HG02970 (cell line): ENCODE results near the gene CHST10.
"Not testable (repeated sequence)": the region's sequence is repeated elsewhere in the genome, so short reads cannot be mapped to it uniquely, and the experiment has no call there.

Source experiments
- ATAC-seq: cut with Tn5 transposase; IDR thresholded peaks from one replicate; pipeline ENCODE4 v1.9.1; 2021; ENCODE audit warnings: mild to moderate bottlenecking, moderate library complexity, moderate number of reproducible peaks; ENCODE audit not compliant: unreplicated experiment, low FRiP score

The CHST10 gene

GRCh38 chr2:100395532-100396350, 21.7 kb downstream of the CHST10 start:
- no peak for ATAC-seq

GRCh38 chr2:100394111-100394641, 23.3 kb downstream of the CHST10 start:
- no peak for ATAC-seq

- ATAC-seq: no peak
These were observed 24.1 kb downstream of the CHST10 start for GRCh38 chr2:100393362-100393761.

GRCh38 chr2:100392715-100393114, 24.8 kb downstream of the CHST10 start:
- ATAC-seq: no peak

GRCh38 chr2:100391735-100392515, 25.5 kb downstream of the CHST10 start:
- ATAC-seq: no peak

GRCh38 chr2:100390001-100390940, 27.2 kb downstream of the CHST10 start:
- no peak for ATAC-seq

GRCh38 chr2:100388703-100389102, 28.8 kb downstream of the CHST10 start:
- ATAC-seq: no peak

GRCh38 chr2:100383954-100384353, 33.5 kb downstream of the CHST10 start:
- ATAC-seq: no peak

GRCh38 chr2:100383306-100383705, 34.2 kb downstream of the CHST10 start:
- ATAC-seq: no peak

GRCh38 chr2:100381240-100381639, 36.2 kb downstream of the CHST10 start:
- no peak for ATAC-seq

GRCh38 chr2:100380681-100381080, 36.8 kb downstream of the CHST10 start:
- ATAC-seq: no peak

- ATAC-seq: no peak
These were observed 40.6 kb downstream of the CHST10 start for GRCh38 chr2:100376836-100377235.

GRCh38 chr2:100367163-100367562, 50.3 kb downstream of the CHST10 start:
- no peak for ATAC-seq

GRCh38 chr2:100365434-100365833, 52.0 kb downstream of the CHST10 start:
- ATAC-seq: no peak

- ATAC-seq: not testable (repeated sequence)
These were observed 55.2 kb downstream of the CHST10 start for GRCh38 chr2:100362269-100362668.

- no peak for ATAC-seq
These were observed 57.9 kb downstream of the CHST10 start for GRCh38 chr2:100359576-100359975.

- ATAC-seq: no peak
These were observed 58.9 kb downstream of the CHST10 start for GRCh38 chr2:100358554-100358953.

GRCh38 chr2:100352521-100352920, 64.9 kb downstream of the CHST10 start:
- ATAC-seq: no peak

GRCh38 chr2:100350661-100351185, 66.7 kb downstream of the CHST10 start:
- ATAC-seq: no peak

GRCh38 chr2:100345144-100345543, 72.3 kb downstream of the CHST10 start:
- ATAC-seq: not testable (repeated sequence)
